Colonic mucosa (tissue), 4 donors: ENCODE results near the gene TERC. TPM values are rescaled to one million over a fixed set of nuclear protein-coding genes. Genes with fewer than 3 reads are reported as not detected.

Experiments
- DNase-seq: peaks from one replicate; pipeline ENCODE4 v3.0.0-alpha.2; 2020
- H3K27ac ChIP-seq: fragments of 200-600 bp; one replicate; pipeline ENCODE4 v1.8.0; 2021
- H3K27me3 ChIP-seq: fragments of 200-600 bp; one replicate; pipeline ENCODE4 v1.8.0; 2021
- H3K36me3 ChIP-seq: fragments of 200-600 bp; one replicate; pipeline ENCODE4 v1.8.0; 2021
- H3K4me1 ChIP-seq: fragments of 200-600 bp; one replicate; pipeline ENCODE4 v1.8.0; 2021; ENCODE audit warnings: mild to moderate bottlenecking
- H3K4me3 ChIP-seq: fragments of 200-600 bp; one replicate; pipeline ENCODE4 v1.8.0; 2021
- H3K9ac ChIP-seq, 2 donors: one replicate each; pipeline ENCODE4 v1.7.0; 2013; ENCODE audit warnings: control low read depth in 2 of 2, low read depth in 2 of 2, low read length in 2 of 2
- H3K9me3 ChIP-seq: fragments of 200-600 bp; one replicate; pipeline ENCODE4 v1.8.0; 2021
- intact Hi-C: fragments of 100-400 bp; cut with DNase I; formaldehyde crosslinking; loops from one replicate; pipeline ENCODE4 v1.14.1; 2022
- total RNA-seq, 2 donors: library from RNA; stranded (reverse); fragmentation: NEBNext Ultra II Directional in 1 of 2; extraction: Animal tissue kit (Norgen Biotek cat#: 25700) in 1 of 2; gene quantifications; one replicate each; pipeline ENCODE4 v1.2.1, GENCODE V29; 2021
- TF ChIP-seq, protein P1 (sequence below): fragments of 200-600 bp; IDR thresholded peaks from one replicate; pipeline ENCODE4 v1.8.0; 2022; ENCODE audit warnings: antibody characterized with exemption, mild to moderate bottlenecking
- donor health status: healthy.
- donor health status: DM: no; HTN: no; CAD: no.
- donor health status: DM: no; HTN: no; CAD: no.

The TERC gene
- total RNA-seq, 2 donors from 2014 or later: 5.5 to 9.6 TPM

DNA sequence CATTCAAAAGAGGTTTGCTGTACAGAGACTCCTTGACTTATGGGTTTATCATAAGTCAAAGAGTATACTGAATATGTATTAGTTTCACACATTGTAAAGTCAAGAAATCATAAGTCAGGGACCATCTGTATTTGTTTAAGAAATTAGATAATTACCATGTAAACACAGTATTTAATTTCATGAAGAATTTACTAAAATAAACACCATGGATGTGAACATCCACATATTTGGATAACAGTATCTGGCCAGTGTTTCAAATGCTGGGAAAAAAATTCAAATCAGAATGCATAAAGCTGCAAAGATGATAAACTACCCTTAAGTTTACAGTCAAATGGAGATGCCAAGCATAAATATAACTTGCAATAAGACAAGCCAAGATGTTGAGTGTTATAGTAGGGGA is 25.4 kb upstream of the TERC start:
- Histone ChIP-seq H3K27me3 (no peaks in the 10 kb centered on the region), H3K9ac (no peak overlapping the region), H3K4me3 (no peak overlapping the region), H3K27ac (no peak overlapping the region), H3K9me3 (no peaks in the 10 kb centered on the region), H3K36me3 (peaks cover 6% of the 10 kb centered on the region), H3K4me1 (no peaks in the 10 kb centered on the region)
- DNase-seq: no peak
- TF ChIP-seq, protein P1, sequence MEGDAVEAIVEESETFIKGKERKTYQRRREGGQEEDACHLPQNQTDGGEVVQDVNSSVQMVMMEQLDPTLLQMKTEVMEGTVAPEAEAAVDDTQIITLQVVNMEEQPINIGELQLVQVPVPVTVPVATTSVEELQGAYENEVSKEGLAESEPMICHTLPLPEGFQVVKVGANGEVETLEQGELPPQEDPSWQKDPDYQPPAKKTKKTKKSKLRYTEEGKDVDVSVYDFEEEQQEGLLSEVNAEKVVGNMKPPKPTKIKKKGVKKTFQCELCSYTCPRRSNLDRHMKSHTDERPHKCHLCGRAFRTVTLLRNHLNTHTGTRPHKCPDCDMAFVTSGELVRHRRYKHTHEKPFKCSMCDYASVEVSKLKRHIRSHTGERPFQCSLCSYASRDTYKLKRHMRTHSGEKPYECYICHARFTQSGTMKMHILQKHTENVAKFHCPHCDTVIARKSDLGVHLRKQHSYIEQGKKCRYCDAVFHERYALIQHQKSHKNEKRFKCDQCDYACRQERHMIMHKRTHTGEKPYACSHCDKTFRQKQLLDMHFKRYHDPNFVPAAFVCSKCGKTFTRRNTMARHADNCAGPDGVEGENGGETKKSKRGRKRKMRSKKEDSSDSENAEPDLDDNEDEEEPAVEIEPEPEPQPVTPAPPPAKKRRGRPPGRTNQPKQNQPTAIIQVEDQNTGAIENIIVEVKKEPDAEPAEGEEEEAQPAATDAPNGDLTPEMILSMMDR: no peak
- intact Hi-C loops: no loop called here

DNA sequence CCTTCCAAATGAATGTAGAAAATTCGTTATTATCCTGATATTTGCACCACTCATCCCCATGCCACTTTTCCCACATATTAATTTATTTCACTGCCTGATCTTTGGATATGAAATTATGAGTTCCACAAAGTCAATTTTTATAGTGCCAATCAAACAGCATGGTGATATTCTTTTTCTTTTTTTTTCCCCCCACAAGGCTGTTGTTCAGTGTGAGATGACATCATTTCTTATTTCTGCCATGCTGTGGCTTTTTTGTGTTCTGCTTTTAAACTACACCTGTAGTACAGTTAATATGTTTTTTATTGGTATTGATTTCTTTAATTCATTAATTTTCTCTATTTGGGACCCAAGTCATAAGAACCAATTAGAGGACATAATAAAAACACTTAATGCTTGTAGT is 22.9 kb upstream of the TERC start:
- intact Hi-C loops: no loop called here
- Histone ChIP-seq H3K27me3 (no peaks in the 10 kb centered on the region), H3K9ac (no peak overlapping the region), H3K4me1 (no peaks in the 10 kb centered on the region), H3K4me3 (no peak overlapping the region), H3K36me3 (peaks cover 6% of the 10 kb centered on the region), H3K9me3 (no peaks in the 10 kb centered on the region), H3K27ac (no peak overlapping the region)
- TF ChIP-seq, protein P1: no peak
- no peak for DNase-seq

DNA sequence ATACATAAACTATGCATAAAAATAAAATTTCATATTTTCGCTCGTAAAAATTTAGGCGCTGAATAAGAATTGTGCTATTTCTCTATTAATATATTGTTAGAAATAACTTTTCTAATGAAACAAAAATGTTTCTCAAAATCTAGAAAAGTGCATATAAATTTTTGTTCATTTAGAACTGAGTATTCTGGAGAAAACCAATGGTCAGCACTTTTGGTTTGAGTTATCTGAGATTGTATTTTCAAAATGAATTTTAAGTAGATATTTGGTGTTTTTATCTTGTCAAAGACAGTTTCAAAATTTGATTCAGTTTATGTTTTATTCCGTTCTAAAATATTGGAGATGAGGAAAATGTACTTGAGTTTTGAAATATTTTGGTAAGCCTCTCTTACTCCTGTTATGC is 22.3 kb upstream of the TERC start:
- H3K9me3 ChIP-seq: no peaks in the 10 kb centered on the region
- H3K36me3 ChIP-seq: peaks cover 6% of the 10 kb centered on the region
- H3K4me1 ChIP-seq: no peaks in the 10 kb centered on the region
- intact Hi-C loops: no loop called here
- H3K4me3 ChIP-seq: no peak overlapping the region
- no peak overlapping the region for H3K27ac ChIP-seq
- TF ChIP-seq, protein P1: no peak
- no peaks in the 10 kb centered on the region for H3K27me3 ChIP-seq
- no peak for DNase-seq
- H3K9ac ChIP-seq: no peak overlapping the region

DNA sequence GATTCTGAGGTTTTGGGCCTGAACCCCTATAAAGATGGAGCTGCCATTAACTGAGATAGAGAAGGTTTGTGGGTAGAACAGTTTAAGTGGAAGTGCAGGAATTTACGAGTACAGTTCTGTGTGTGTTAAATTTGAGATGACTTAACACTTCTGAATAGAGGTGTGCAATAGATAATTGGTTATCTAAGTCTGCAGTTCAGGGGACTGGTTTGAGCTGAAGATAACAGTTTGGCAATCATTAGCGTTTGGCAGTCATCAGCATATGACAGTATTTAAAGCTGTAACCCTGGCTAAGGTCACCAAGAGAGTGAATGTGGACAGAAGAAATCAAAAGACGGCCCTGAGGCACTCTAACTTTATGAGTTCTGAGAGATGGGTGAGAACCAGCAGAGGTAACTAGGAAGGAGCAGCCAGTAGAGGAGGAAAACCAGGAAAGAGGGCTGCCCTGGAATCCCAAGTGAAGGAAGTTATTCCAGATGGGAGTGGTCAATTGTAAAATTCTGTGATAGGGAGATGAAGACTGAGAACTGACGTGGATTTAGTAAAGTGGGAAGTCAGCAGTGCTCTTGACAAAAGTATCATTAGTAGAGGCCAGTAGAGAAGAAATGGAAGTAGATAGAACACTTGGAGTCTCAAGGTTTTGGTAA is 16.5 kb upstream of the TERC start:
- H3K27me3 ChIP-seq: no peaks in the 10 kb centered on the region
- no peak overlapping the region for H3K9ac ChIP-seq
- TF ChIP-seq, protein P1: no peak
- no peak overlapping the region for H3K4me3 ChIP-seq
- peaks cover 4% of the 10 kb centered on the region for H3K36me3 ChIP-seq
- intact Hi-C loops: no loop called here
- no peak overlapping the region for H3K27ac ChIP-seq
- no peak for DNase-seq
- no peaks in the 10 kb centered on the region for H3K9me3 ChIP-seq
- H3K4me1 ChIP-seq: no peaks in the 10 kb centered on the region

DNA sequence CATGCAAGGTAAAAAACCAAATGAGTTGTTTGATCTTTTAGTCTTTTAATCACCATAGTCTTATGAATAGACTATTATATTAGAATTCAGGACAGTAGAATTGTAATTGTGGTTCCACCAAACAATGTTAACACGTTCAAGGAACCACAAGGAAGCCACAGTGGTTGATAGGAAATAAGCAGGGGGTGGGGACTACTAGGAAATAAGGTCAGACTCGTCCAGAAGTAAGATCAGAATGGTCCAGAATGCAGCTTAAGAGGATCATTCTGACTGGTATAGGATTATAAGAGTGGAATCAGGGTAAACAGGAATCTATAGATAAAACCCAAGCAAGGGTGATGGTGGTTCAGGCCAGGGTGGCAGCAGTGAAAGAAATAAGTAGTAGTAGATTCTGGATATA is 15.9 kb upstream of the TERC start:
- Histone ChIP-seq H3K27ac (no peak overlapping the region), H3K9ac (no peak overlapping the region), H3K4me1 (peaks cover 4% of the 10 kb centered on the region), H3K27me3 (no peaks in the 10 kb centered on the region), H3K36me3 (peaks cover 4% of the 10 kb centered on the region), H3K9me3 (no peaks in the 10 kb centered on the region), H3K4me3 (no peak overlapping the region)
- no peak for DNase-seq
- intact Hi-C loops: no loop called here
- TF ChIP-seq, protein P1: no peak
